H9 (cell line): ENCODE results near the gene TEAD1. TPM values are rescaled to one million over a fixed set of nuclear protein-coding genes. Genes with fewer than 3 reads are reported as not detected.

Experiments
- DNase-seq: peaks from one replicate; pipeline ENCODE4 v3.0.0-alpha.2; 2017
- H2AFZ ChIP-seq: one replicate; pipeline ENCODE4 v1.6.1; 2013; ENCODE audit warnings: mild to moderate bottlenecking, low read length, control low read depth, moderate library complexity
- H2AK5ac ChIP-seq: 2 replicates; pipeline ENCODE4 v1.6.1; 2013; ENCODE audit warnings: low read length, control low read depth, mixed read lengths; ENCODE audit not compliant: insufficient read length
- H2BK120ac ChIP-seq: one replicate; pipeline ENCODE4 v1.6.1; 2013; ENCODE audit warnings: low read depth, mild to moderate bottlenecking, low read length, control low read depth, inconsistent platforms; ENCODE audit not compliant: poor library complexity, severe bottlenecking
- H2BK12ac ChIP-seq: 2 replicates; pipeline ENCODE4 v1.6.1; 2013; ENCODE audit warnings: low read length, control low read depth, mixed read lengths, low read depth; ENCODE audit not compliant: insufficient read length
- H2BK15ac ChIP-seq: 2 replicates; pipeline ENCODE4 v1.6.1; 2013; ENCODE audit warnings: low read depth, low read length, control low read depth
- H2BK20ac ChIP-seq: one replicate; pipeline ENCODE4 v1.6.1; 2013; ENCODE audit warnings: low read depth, mild to moderate bottlenecking, low read length, control low read depth, inconsistent platforms; ENCODE audit not compliant: poor library complexity, severe bottlenecking
- H2BK5ac ChIP-seq: 2 replicates; pipeline ENCODE4 v1.6.1; 2013; ENCODE audit warnings: low read length, control low read depth, mixed read lengths; ENCODE audit not compliant: insufficient read length
- H3K14ac ChIP-seq: 2 replicates; pipeline ENCODE4 v1.6.1; 2013; ENCODE audit warnings: low read length, control low read depth; ENCODE audit not compliant: insufficient read depth
- H3K18ac ChIP-seq: 2 replicates; pipeline ENCODE4 v1.6.1; 2013; ENCODE audit warnings: low read depth, mild to moderate bottlenecking, mixed read lengths, low read length, control low read depth; ENCODE audit not compliant: insufficient read length
- H3K23ac ChIP-seq: 2 replicates; pipeline ENCODE4 v1.6.1; 2013; ENCODE audit warnings: low read length, control low read depth, mixed read lengths, low read depth; ENCODE audit not compliant: insufficient read length
- H3K23me2 ChIP-seq: 2 replicates; pipeline ENCODE4 v1.6.1; 2013; ENCODE audit warnings: low read depth, mild to moderate bottlenecking, mixed read lengths, low read length, control low read depth; ENCODE audit not compliant: insufficient read length, poor library complexity, severe bottlenecking
- H3K27ac ChIP-seq: 2 replicates; pipeline ENCODE4 v1.5.1; 2013; ENCODE audit warnings: low read length, control low read depth, mixed read lengths, low read depth; ENCODE audit not compliant: insufficient read length
- H3K27me3 ChIP-seq: 2 replicates; pipeline ENCODE4 v1.6.1; 2013; ENCODE audit warnings: low read length, control low read depth, inconsistent platforms; ENCODE audit not compliant: insufficient read depth
- H3K4ac ChIP-seq: 2 replicates; pipeline ENCODE4 v1.6.1; 2013; ENCODE audit warnings: low read depth, mild to moderate bottlenecking, control low read depth, inconsistent platforms, low read length, moderate library complexity
- H3K4me1 ChIP-seq: 2 replicates; pipeline ENCODE4 v1.6.1; 2013; ENCODE audit warnings: low read length, control low read depth, inconsistent platforms; ENCODE audit not compliant: insufficient read depth
- H3K4me2 ChIP-seq: 2 replicates; pipeline ENCODE4 v1.6.1; 2013; ENCODE audit warnings: low read length, control low read depth, mixed read lengths; ENCODE audit not compliant: insufficient read length, insufficient read depth
- H3K56ac ChIP-seq: 2 replicates; pipeline ENCODE4 v1.6.1; 2013; ENCODE audit warnings: low read depth, mild to moderate bottlenecking, mixed read lengths, low read length, control low read depth; ENCODE audit not compliant: insufficient read length
- H3K79me1 ChIP-seq: 2 replicates; pipeline ENCODE4 v1.6.1; 2013; ENCODE audit warnings: low read depth, mild to moderate bottlenecking, moderate library complexity, low read length, control low read depth, inconsistent platforms; ENCODE audit not compliant: insufficient read depth, poor library complexity, severe bottlenecking
- H3K79me2 ChIP-seq: 2 replicates; pipeline ENCODE4 v1.6.1; 2013; ENCODE audit warnings: low read length, control low read depth, inconsistent platforms; ENCODE audit not compliant: insufficient read depth
- H3K9ac ChIP-seq: 2 replicates; pipeline ENCODE4 v1.6.1; 2013; ENCODE audit warnings: low read length, control low read depth, mixed read lengths; ENCODE audit not compliant: insufficient read length; ENCODE audit errors: extremely low read depth
- H3K9me3 ChIP-seq: one replicate; pipeline ENCODE4 v1.6.1; 2013; ENCODE audit warnings: low read depth, low read length, inconsistent platforms; ENCODE audit not compliant: control insufficient read depth
- H3T11ph ChIP-seq: one replicate; pipeline ENCODE4 v1.6.1; 2013; ENCODE audit warnings: mild to moderate bottlenecking, low read length, control low read depth, inconsistent platforms
- H4K20me1 ChIP-seq: one replicate; pipeline ENCODE4 v1.6.1; 2013; ENCODE audit not compliant: control insufficient read depth, insufficient read length, insufficient read depth
- H4K5ac ChIP-seq: 2 replicates; pipeline ENCODE4 v1.6.1; 2013; ENCODE audit warnings: low read depth, mild to moderate bottlenecking, mixed read lengths, low read length, control low read depth; ENCODE audit not compliant: insufficient read length
- H4K8ac ChIP-seq: replicated peaks from 2 replicates; pipeline ENCODE4 v1.6.1; 2013; ENCODE audit warnings: low read length, control low read depth, mixed read lengths, low read depth; ENCODE audit not compliant: insufficient read length
- H4K91ac ChIP-seq: 2 replicates; pipeline ENCODE4 v1.6.1; 2013; ENCODE audit warnings: low read depth, mild to moderate bottlenecking, moderate library complexity, mixed read lengths, low read length, control low read depth; ENCODE audit not compliant: insufficient read length
- H3K27ac Mint-ChIP-seq, 3 experiments: 2 replicates in 2 of 3; 3 replicates in 1 of 3; pipeline ENCODE4 v1.8.0; 2020 to 2021; ENCODE audit warnings: mixed read lengths in 3 of 3, mild to moderate bottlenecking in 1 of 3, moderate library complexity in 1 of 3
- H3K27me3 Mint-ChIP-seq: 2 replicates; pipeline ENCODE4 v1.8.0; 2021; ENCODE audit warnings: low read depth, mild to moderate bottlenecking, moderate library complexity, mixed read lengths
- H3K36me3 Mint-ChIP-seq, 3 experiments: 2 replicates in 2 of 3; 3 replicates in 1 of 3; pipeline ENCODE4 v1.8.0; 2020 to 2021; ENCODE audit warnings: low read depth in 3 of 3, mixed read lengths in 3 of 3; ENCODE audit not compliant: insufficient read depth in 1 of 3
- H3K4me1 Mint-ChIP-seq, 2 experiments: 2 replicates each; pipeline ENCODE4 v1.8.0; 2020; ENCODE audit warnings: mixed read lengths in 2 of 2
- H3K4me3 Mint-ChIP-seq, 2 experiments: 2 replicates in 1 of 2; 3 replicates in 1 of 2; pipeline ENCODE4 v1.8.0; 2020 to 2021; ENCODE audit warnings: mild to moderate bottlenecking in 2 of 2, mixed read lengths in 2 of 2, moderate library complexity in 1 of 2
- H3K9me3 Mint-ChIP-seq, 2 experiments: 2 replicates in 1 of 2; 3 replicates in 1 of 2; pipeline ENCODE4 v1.8.0; 2020; ENCODE audit warnings: mild to moderate bottlenecking in 2 of 2, mixed read lengths in 2 of 2, moderate library complexity in 1 of 2
- WGBS: extraction: QIAGEN DNeasy Blood & Tissue Kit; methylation state at CpG from one replicate; pipeline ENCODE4 v1.1.7; 2013; ENCODE audit warnings: missing lambda C conversion rate, low lambda C conversion rate, mixed read lengths; ENCODE audit not compliant: insufficient read length; ENCODE audit errors: extremely low coverage; 5-methylcytosine and 5-hydroxymethylcytosine counted together
- total RNA-seq: library from RNA; stranded (reverse); gene quantifications from 2 replicates; pipeline ENCODE4 v1.2.1, GENCODE V29; 2021
- TF ChIP-seq, protein P1 (sequence below): fragments of 200-600 bp; sonication (generic); conservative IDR thresholded peaks from 3 replicates; pipeline ENCODE4 v1.8.0; 2021; ENCODE audit warnings: antibody characterized with exemption, mild to moderate bottlenecking

The TEAD1 gene
- total RNA-seq, 1 experiment from 2014 or later = 75.1 TPM

DNA sequence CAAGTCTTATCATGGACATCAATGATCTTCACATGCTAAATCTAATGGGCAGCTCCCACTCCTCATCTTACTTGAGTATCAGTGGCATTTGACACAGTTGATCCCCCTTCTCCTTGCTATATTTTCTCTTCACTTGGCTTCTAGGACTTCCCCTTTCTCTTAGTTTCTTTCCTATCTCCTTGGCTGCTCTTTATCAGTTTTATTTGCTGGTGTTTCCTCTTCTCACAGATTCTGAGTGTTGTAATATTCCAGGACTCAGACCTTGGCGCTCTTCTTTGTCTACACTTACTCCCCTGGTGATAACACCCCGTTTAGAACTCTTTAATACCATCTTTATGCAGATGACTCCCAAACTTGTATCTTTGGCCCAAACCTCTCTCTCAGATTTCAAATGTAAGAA is 301.0 kb downstream of the TEAD1 start:
- Histone ChIP-seq H3K27me3 (no peaks in the 10 kb centered on the region), H3K56ac (no peak overlapping the region), H2BK20ac (no peak overlapping the region), H3K79me2 (no peaks in the 10 kb centered on the region), H3K4me1 (no peaks in the 10 kb centered on the region), H4K20me1 (no peaks in the 10 kb centered on the region), H2BK120ac (no peak overlapping the region), H3K79me1 (no peaks in the 10 kb centered on the region), H3T11ph (no peak overlapping the region), H3K27ac (no peak overlapping the region), H3K14ac (no peak overlapping the region), H2BK15ac (no peak overlapping the region), H3K9ac (no peak overlapping the region), H4K8ac (no peak overlapping the region), H3K4me2 (no peak overlapping the region), H3K9me3 (no peaks in the 10 kb centered on the region), H3K23me2 (no peaks in the 10 kb centered on the region), H3K23ac (no peak overlapping the region), H2AFZ (no peak overlapping the region), H2BK5ac (no peak overlapping the region), H2BK12ac (no peak overlapping the region), H2AK5ac (no peak overlapping the region), H4K91ac (no peak overlapping the region), H3K4ac (no peak overlapping the region), H4K5ac (no peak overlapping the region), H3K18ac (no peak overlapping the region)
- TF ChIP-seq, protein P1, sequence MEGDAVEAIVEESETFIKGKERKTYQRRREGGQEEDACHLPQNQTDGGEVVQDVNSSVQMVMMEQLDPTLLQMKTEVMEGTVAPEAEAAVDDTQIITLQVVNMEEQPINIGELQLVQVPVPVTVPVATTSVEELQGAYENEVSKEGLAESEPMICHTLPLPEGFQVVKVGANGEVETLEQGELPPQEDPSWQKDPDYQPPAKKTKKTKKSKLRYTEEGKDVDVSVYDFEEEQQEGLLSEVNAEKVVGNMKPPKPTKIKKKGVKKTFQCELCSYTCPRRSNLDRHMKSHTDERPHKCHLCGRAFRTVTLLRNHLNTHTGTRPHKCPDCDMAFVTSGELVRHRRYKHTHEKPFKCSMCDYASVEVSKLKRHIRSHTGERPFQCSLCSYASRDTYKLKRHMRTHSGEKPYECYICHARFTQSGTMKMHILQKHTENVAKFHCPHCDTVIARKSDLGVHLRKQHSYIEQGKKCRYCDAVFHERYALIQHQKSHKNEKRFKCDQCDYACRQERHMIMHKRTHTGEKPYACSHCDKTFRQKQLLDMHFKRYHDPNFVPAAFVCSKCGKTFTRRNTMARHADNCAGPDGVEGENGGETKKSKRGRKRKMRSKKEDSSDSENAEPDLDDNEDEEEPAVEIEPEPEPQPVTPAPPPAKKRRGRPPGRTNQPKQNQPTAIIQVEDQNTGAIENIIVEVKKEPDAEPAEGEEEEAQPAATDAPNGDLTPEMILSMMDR = no peak
- no peak overlapping the region for H3K27ac Mint-ChIP-seq
- no peak for DNase-seq
- no peak overlapping the region for H3K4me3 Mint-ChIP-seq
- H3K27me3 Mint-ChIP-seq = 0 out of 2 replicates have a peak, but pooled peaks cover 2% of the 10 kb centered on the region
- H3K9me3 Mint-ChIP-seq = no peaks in the 10 kb centered on the region
- H3K4me1 Mint-ChIP-seq = peaks cover 4% of the 10 kb centered on the region in 2 experiments
- no CpG with 5 or more reads among the region's 2 CpGs for WGBS
- no peaks in the 10 kb centered on the region for H3K36me3 Mint-ChIP-seq
